HepG2 (cell line): ENCODE measurements around the gene DNAJA2. TPM values are rescaled to one million over a fixed set of nuclear protein-coding genes. Genes with fewer than 3 reads are reported as not detected.
"Not testable (repeated sequence)": the region's sequence is repeated elsewhere in the genome, so short reads cannot be mapped to it uniquely, and the experiment has no call there.

Experiments used
- ATAC-seq: fragments of 200-7000 bp; cut with Tn5 transposase; 3 replicates; pipeline ENCODE4 v1.9.1; 2020; ENCODE audit warnings: mild to moderate bottlenecking, moderate library complexity
- BruUV-seq: library from RNA; stranded (reverse); fragments of 400-500 nt; replicated peaks from 2 replicates; lab custom pipeline; 2021; lab: Mats Ljungman, UMichigan
- CTCF ChIA-PET: fragments of 300-600 bp; formaldehyde crosslinking; extraction: SDS; loops from one replicate; lab custom pipeline; 2021; ENCODE audit warnings: low total read pairs, inconsistent platforms, low intra/inter-chr PET ratio; lab: Yijun Ruan, JAX
- POLR2A ChIA-PET: fragments of 350-600 bp; sonication (Branson Sonifier 250); formaldehyde crosslinking; loops from one replicate; lab custom pipeline; 2020; ENCODE audit warnings: antibody characterized with exemption, inconsistent platforms; lab: Yijun Ruan, JAX
- DNase-seq: peaks from one replicate; pipeline ENCODE4 v3.0.0-alpha.2; 2015; ENCODE audit warnings: low spot score
- FAIRE-seq: peaks from 3 replicates; lab custom pipeline; 2011; peaks lifted over from hg19 to GRCh38; lab: Jason Lieb, UNC
- H2AFZ ChIP-seq: one replicate; pipeline ENCODE4 v1.6.1; 2011; ENCODE audit warnings: low read length, inconsistent platforms
- H3K27ac ChIP-seq: fragments of 300-600 bp; 3 replicates; pipeline ENCODE4 v1.8.0; 2011; ENCODE audit warnings: mixed run types, mild to moderate bottlenecking, mixed read lengths, low read length, inconsistent platforms; ENCODE audit not compliant: insufficient read depth; ENCODE audit errors: extremely low read length
- H3K27me3 ChIP-seq, 2 experiments: fragments of 200-600 bp in 1 of 2; 2 replicates in 1 of 2; 3 replicates in 1 of 2; pipeline versions ENCODE4 v1.6.0 to v1.8.0; 2011; ENCODE audit warnings: low read length in 2 of 2, mild to moderate bottlenecking in 2 of 2, moderate library complexity in 2 of 2, inconsistent platforms in 1 of 2; ENCODE audit not compliant: insufficient read depth in 2 of 2, control insufficient read depth in 1 of 2
- H3K36me3 ChIP-seq, 2 experiments: fragments of 200-600 bp in 1 of 2; replicated peaks in 1 of 2; 2 replicates in 1 of 2; 3 replicates in 1 of 2; pipeline versions ENCODE4 v1.5.1 to v1.8.0; 2011; ENCODE audit warnings: low read length in 2 of 2, inconsistent platforms in 1 of 2; ENCODE audit not compliant: insufficient read depth in 2 of 2, control insufficient read depth in 1 of 2
- H3K4me1 ChIP-seq: 2 replicates; pipeline ENCODE4 v1.5.1; 2012; ENCODE audit warnings: low read length, inconsistent platforms; ENCODE audit not compliant: insufficient read depth
- H3K4me2 ChIP-seq: 2 replicates; pipeline ENCODE4 v1.6.0; 2011; ENCODE audit warnings: low read depth, low read length, inconsistent platforms
- H3K4me3 ChIP-seq, 3 experiments: fragments of 200-600 bp in 1 of 3; sonication (generic), shearing (Covaris generic) in 1 of 3; replicated peaks in 1 of 3; 2 replicates each; pipeline ENCODE4 v1.5.1; 2011 to 2016; ENCODE audit warnings: low read length in 3 of 3, inconsistent platforms in 2 of 3, low read depth in 2 of 3, mild to moderate bottlenecking in 2 of 3, control low read depth in 1 of 3, mixed read lengths in 1 of 3; ENCODE audit not compliant: insufficient read depth in 1 of 3
- H3K79me2 ChIP-seq: one replicate; pipeline ENCODE4 v1.6.1; 2011; ENCODE audit warnings: low read length, inconsistent platforms; ENCODE audit not compliant: insufficient read depth
- H3K9ac ChIP-seq: 2 replicates; pipeline ENCODE4 v1.6.0; 2011; ENCODE audit warnings: mild to moderate bottlenecking, low read depth, low read length, inconsistent platforms; ENCODE audit not compliant: insufficient read depth
- H3K9me3 ChIP-seq: 2 replicates; pipeline ENCODE4 v1.5.1; 2012; ENCODE audit warnings: mild to moderate bottlenecking, low read length
- H4K20me1 ChIP-seq: 2 replicates; pipeline ENCODE4 v1.6.0; 2011; ENCODE audit warnings: inconsistent platforms, mild to moderate bottlenecking, low read length, moderate library complexity; ENCODE audit not compliant: insufficient read depth
- BHLHE40 ChIP-seq: IDR thresholded peaks from 2 replicates; pipeline ENCODE4 v1.6.1; 2011; ENCODE audit warnings: low read length, improper control_type of control experiment
- CAMTA2 ChIP-seq: sonication (generic); formaldehyde crosslinking; IDR thresholded peaks from 2 replicates; pipeline ENCODE4 v1.4.0; 2020; ENCODE audit warnings: mild to moderate bottlenecking, missing genetic modification reagents, borderline replicate concordance
- CEBPG ChIP-seq: IDR thresholded peaks from 2 replicates; pipeline ENCODE4 v1.6.1; 2016
- ELF4 ChIP-seq: sonication (generic); formaldehyde crosslinking; IDR thresholded peaks from 2 replicates; pipeline ENCODE4 v1.5.0; 2020; ENCODE audit warnings: missing genetic modification reagents, mild to moderate bottlenecking, moderate library complexity, borderline replicate concordance
- NFIB ChIP-seq: sonication (generic); formaldehyde crosslinking; IDR thresholded peaks from 2 replicates; pipeline ENCODE4 v1.9.0; 2021; ENCODE audit warnings: missing genetic modification reagents, mild to moderate bottlenecking, borderline replicate concordance
- NR2F1 ChIP-seq, 2 experiments: fragments of 450-650 bp in 1 of 2; formaldehyde crosslinking in 1 of 2; IDR thresholded peaks; 2 replicates each; pipeline versions ENCODE4 v1.5.0 to v1.6.1; 2016 to 2020; ENCODE audit warnings: mild to moderate bottlenecking in 1 of 2, missing compliant biosample characterization in 1 of 2, missing genetic modification reagents in 1 of 2, moderate library complexity in 1 of 2
- ZMAT5 ChIP-seq: sonication (generic); formaldehyde crosslinking; IDR thresholded peaks from 2 replicates; pipeline ENCODE4 v1.5.0; 2020; ENCODE audit warnings: mild to moderate bottlenecking, low read depth, missing genetic modification reagents, borderline replicate concordance
- ZNF564 ChIP-seq: sonication (generic); formaldehyde crosslinking; IDR thresholded peaks from 2 replicates; pipeline ENCODE4 v1.8.1; 2023; ENCODE audit warnings: mild to moderate bottlenecking, missing genetic modification reagents
- WGBS: methylation state at CpG from one replicate; pipeline ENCODE4 v1.1.6; 2017; ENCODE audit warnings: low lambda C conversion rate; 5-methylcytosine and 5-hydroxymethylcytosine counted together
- in situ Hi-C: cut with HindIII; loops from 2 replicates; pipeline ENCODE4 v1.10.0; 2017; ENCODE audit warnings: low pct_unique_long_range_greater_than_20kb; ENCODE audit not compliant: extremely low pct_ligation_motif_present
- intact Hi-C: fragments of 100-400 bp; cut with micrococcal nuclease; formaldehyde crosslinking; loops from one replicate; pipeline ENCODE4 v1.10.0; 2022; ENCODE audit not compliant: unreplicated experiment
- polyA plus RNA-seq, 8 experiments: library from polyadenylated mRNA; depleted of rRNA in 3 of 8; stranded (reverse) in 7 of 8; unstranded in 1 of 8; fragments of >200 nt; fragmentation: Illumina TruSeq in 4 of 8; extraction: Trizol in 4 of 8; gene quantifications; 2 replicates each; pipeline versions ENCODE4 v1.2.1 to v1.2.3, GENCODE V29; 2011 to 2016; ENCODE audit warnings: low read depth in 4 of 8, missing spikeins in 1 of 8, mixed read lengths in 1 of 8; ENCODE audit not compliant: insufficient read depth in 1 of 8
- total RNA-seq, 5 experiments: library from RNA; depleted of rRNA; stranded (reverse); fragments of >200 nt; fragmentation: Illumina TruSeq; extraction: Trizol; gene quantifications; 2 replicates each; pipeline ENCODE4 v1.2.3, GENCODE V29; 2016; ENCODE audit warnings: low read depth in 1 of 5

Gene DNAJA2
- total and polyA plus RNA-seq, 2 of the 13 experiments (the other 11 are each of a cell fraction or from before 2014, with no cell fraction given): 25.4 to 176 TPM

GRCh38 chr16:47008174-47008573, 34.7 kb upstream of the DNAJA2 start (continued):
- TF ChIP-seq NFIB: no peak
- TF ChIP-seq BHLHE40: no peak
- no peak for TF ChIP-seq CAMTA2 (CRISPR knock-in tag)
- no peak for TF ChIP-seq ELF4
- TF ChIP-seq, all 625 proteins: peak for 0

GRCh38 chr16:47004652-47005051, 31.2 kb upstream of the DNAJA2 start:
- intact Hi-C loops (no loop called here), in situ Hi-C loops (no loop called here)
- Histone ChIP-seq H2AFZ (no peak overlapping the region), H3K27ac (no peak overlapping the region), H3K9ac (no peak overlapping the region), H3K4me1 (peaks cover 10% of the 10 kb centered on the region), H3K79me2 (no peaks in the 10 kb centered on the region), H3K4me3 (no peak overlapping the region), H3K4me2 (no peak overlapping the region), H3K36me3 (no peaks in the 10 kb centered on the region), H3K9me3 (no peaks in the 10 kb centered on the region), H3K27me3 (peaks cover 0 to 7% of the 10 kb centered on the region in 2 experiments; a peak in 2 of 5 replicates), H4K20me1 (no peaks in the 10 kb centered on the region)
- ChIA-PET CTCF (no interaction called here), POLR2A (no interaction called here)
- ATAC-seq (no peak), DNase-seq (no peak), FAIRE-seq (no peak)
- 32% methylated on average over 2 of the region's 2 CpGs for WGBS
- TF ChIP-seq NR2F1 (CRISPR knock-in tag; IDR thresholded peaks at IDR 0.05) (no peak), CEBPG (CRISPR knock-in tag) (no peak), ZMAT5 (CRISPR knock-in tag) (no peak), ZNF564 (peak; percentile 94; the same call in 1 of the 2 replicates)
- no TSS peak for BruUV-seq

- in situ Hi-C loops, H4K20me1 ChIP-seq, H3K9me3 ChIP-seq, H3K27me3 ChIP-seq, DNase-seq, POLR2A ChIA-PET, H3K9ac ChIP-seq, H3K4me3 ChIP-seq, ATAC-seq, BruUV-seq, CTCF ChIA-PET, H2AFZ ChIP-seq, intact Hi-C loops, H3K79me2 ChIP-seq, H3K36me3 ChIP-seq, H3K27ac ChIP-seq, FAIRE-seq, H3K4me2 ChIP-seq: not testable (repeated sequence)
- H3K4me1 ChIP-seq: peaks cover 10% of the 10 kb centered on the region
- 80% methylated on average over 1 of the region's 29 CpGs for WGBS
Observed at GRCh38 chr16:47000066-47000465, 26.6 kb upstream of the DNAJA2 start.
